CD4-positive, alpha-beta T cell treated with Interleukin-2 at 100 ng/mL for 4 hours (primary cell): ENCODE measurements around the gene DOCK2.
"Not testable (repeated sequence)": the region's sequence is repeated elsewhere in the genome, so short reads cannot be mapped to it uniquely, and the experiment has no call there.

Experiments
- DNase-seq: peaks from one replicate; pipeline ENCODE4 v3.0.0-alpha.2; 2020; ENCODE audit warnings: low spot score

The DOCK2 gene

DNA sequence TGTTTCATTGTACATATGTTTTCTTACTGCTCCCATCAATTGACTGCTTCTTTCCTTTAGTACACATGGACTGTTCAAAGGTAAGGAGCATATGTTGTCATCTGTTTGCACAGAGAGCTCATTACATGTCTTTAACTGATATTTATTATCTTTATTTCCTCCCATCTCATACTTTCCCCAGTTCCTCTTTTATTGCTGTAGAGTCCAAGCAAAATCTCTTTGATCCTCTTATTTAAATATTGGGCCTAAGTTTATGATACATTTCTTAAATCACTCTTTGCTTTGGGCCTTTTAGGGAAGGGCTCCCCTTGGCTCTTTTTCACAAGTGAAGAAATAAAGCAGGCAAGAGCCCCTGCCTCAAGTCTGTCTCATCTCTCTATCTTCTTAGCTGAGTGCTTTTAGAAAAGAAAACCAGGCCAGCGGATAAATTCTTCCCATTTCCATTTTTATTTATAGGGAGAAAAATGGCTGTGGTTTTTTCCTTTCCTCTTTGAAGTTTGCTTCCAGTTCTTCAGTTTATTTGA, 152.4 kb downstream of the DOCK2 start:
- no peak for DNase-seq

DNA sequence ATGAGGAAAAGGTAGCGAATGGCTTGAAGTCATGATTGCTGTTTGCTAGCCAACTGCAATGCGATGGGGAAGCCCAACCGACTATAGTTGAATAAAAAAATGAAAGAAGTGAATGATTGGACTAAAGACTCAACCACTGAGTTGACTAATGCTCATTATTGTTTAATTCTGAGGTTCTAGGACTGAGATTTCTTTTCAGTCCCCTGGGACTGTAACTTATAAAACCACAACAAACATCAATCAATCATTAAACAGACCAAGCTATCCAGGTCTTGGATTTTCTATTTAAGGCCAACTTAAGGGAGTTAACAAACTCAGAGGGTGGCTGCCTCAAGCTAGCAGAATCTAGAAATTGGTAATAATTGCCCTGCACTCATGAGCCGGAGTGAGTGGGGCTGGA, 154.2 kb downstream of the DOCK2 start:
- no peak for DNase-seq

DNA sequence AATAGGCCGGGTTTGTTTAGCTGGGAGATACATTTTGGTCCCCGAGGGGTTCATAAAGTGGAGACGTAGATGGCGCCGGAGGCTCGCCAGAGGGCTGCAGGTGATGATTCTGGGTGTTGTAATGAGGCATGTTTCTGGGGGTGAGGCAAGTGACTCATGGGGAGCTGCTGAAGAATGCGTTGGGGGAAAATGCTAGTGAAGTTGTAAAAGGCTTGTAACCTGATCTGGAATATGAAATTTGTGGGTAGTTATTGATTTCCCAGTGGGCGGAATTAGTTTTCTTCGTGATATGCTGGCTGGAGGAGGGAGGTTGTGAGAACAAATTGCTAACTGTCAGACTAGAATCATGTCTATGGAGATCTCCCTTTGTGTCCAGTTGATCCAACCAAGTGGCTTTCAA, 158.3 kb downstream of the DOCK2 start:
- DNase-seq: no peak

GRCh38 chr5:169796731-169797130, 159.7 kb downstream of the DOCK2 start:
- DNase-seq: no peak

DNA sequence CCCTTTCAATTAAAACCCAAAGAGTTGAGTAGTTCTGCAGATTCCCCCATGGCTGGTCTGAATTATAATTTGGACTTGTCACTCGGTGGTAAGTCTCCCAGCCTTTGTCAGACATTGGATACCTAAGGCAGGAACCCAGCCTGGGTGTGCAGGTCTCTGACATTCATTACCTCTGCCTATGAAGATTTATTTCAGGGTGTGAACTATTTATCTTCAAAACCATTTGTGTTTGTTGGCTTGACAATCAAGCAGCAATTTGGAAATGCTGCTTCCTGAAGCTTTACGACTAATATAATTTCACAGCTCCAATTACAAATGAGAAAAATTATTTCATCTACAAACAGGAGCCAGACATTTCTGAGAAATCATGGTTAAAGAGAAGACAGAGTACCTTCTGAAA, 160.5 kb downstream of the DOCK2 start:
- DNase-seq: no peak

DNA sequence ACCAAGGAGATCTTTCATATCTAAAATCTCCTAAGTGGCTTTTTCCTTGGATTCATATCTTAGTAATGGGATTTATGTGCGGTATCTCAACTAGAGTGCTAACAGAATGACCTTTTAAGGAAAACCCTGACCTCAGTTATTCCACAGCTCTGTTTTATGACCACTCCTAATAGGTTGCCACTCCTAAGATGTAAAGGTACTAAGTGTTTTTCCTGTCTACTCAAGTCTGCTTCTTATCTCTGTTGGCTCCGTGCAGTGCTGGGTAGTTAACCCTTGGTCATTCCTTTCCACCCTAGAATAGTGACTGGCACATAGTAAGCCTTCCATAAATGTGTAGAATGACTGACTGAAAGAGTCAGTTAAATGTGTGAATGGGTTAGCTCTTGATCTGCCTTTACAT, 161.4 kb downstream of the DOCK2 start:
- DNase-seq: no peak

- no peak for DNase-seq
Observed at GRCh38 chr5:169798906-169799660, 162.0 kb downstream of the DOCK2 start.

- DNase-seq: no peak
Observed at GRCh38 chr5:169801324-169801777, 164.3 kb downstream of the DOCK2 start.

GRCh38 chr5:169801781-169802180, 164.7 kb downstream of the DOCK2 start:
- DNase-seq: no peak

GRCh38 chr5:169803077-169803981, 166.3 kb downstream of the DOCK2 start:
- no peak for DNase-seq

GRCh38 chr5:169804861-169805260, 167.8 kb downstream of the DOCK2 start:
- DNase-seq: no peak

- peak; percentile 3 for DNase-seq
Observed at GRCh38 chr5:169805527-169805934, 168.5 kb downstream of the DOCK2 start.

DNA sequence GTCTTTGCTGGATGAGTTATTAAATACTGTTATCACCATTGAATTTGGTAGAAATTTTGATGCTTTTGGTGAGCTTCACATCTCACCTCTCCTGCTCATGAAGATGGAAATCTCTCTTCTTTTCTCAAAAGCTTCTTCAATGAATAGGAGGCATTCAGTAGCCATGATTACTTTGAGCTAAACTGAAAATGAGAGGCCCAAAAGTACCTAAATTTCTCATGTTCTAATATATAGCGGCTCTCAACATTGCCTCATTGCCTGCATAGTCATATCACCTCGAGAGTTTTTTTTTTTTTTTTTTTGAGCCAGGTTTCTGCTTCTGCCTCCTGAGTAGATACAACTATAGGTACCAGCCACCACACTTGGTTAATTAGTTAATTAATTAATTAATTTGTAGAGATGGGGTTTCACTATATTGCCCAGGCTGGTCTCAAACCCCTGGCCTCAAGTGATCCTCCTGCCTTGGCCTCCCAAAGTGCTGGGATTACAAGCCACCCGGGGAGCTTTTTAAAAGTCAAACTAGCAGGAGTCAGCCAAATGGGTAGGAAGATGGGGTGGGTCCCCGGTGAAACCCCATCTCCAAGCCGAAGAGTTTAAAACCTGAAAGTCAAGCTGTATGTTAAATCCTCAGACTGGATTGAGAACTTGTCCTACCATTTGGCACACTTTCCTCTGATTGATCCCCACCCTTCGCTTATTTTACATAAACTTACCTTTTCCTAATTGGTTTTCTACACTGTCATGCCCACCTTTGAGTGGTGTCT, 169.0 kb downstream of the DOCK2 start:
- DNase-seq: no peak

DNA sequence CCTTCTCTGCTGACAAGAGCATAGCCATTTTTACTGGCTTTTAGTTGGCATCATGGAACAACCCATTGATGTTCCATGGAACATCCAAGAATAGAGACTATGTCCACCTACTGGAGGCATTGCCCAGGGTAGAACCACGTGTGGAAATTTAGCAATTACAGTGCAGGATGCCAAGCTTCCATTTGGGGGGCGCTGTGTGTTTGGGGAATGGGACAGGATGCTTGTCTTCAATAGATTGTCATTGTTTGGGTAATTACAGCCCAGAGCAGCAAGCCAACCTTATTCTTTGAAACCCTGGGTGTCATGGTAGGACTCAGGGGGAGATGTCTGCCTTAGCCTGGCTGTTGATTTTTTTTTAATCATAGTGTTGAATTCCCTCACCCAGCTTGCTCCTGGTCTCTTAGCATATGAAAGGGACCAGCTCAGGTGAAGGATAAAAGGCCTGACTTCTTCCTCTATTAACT, 171.1 kb downstream of the DOCK2 start:
- DNase-seq: no peak

DNA sequence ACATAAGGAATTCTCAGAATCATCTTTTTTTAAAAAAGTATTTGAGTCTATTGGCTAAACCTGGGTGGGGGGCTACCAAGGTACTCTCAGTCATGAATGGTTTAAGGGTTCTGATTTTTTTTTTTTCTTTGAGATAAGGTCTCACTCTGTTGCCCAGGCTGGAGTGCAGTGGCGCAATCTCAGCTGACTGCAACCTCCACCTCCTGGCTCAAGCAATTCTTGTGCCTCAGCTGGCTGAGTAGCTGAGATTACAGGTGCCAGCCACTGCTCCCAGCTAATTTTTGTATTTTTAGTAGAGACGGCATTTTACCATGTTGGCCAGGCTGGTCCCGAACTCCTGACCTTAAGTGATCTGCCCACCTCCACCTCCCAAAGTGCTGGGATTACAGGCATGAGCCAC, 171.8 kb downstream of the DOCK2 start:
- DNase-seq: not testable (repeated sequence)

DNA sequence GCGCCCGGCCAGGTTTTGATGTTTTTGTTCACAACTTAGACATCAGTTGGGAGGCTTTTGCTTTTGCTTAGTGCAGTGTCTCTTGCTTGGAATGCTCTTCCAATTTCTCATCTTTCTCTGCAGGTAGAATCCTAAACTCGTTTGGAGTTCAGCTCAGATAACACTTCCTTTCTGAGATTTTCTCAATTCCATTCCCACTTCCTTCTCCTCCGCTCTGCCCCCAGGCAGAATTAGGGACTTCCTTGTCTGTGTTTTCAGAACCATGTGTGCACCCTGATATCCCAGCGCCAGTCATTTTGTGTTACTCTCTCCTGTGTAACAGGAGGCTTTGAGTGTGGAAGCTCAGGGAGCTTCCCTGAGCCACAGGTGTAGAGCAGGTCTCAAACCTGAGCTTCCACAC, 172.2 kb downstream of the DOCK2 start:
- DNase-seq: no peak

DNA sequence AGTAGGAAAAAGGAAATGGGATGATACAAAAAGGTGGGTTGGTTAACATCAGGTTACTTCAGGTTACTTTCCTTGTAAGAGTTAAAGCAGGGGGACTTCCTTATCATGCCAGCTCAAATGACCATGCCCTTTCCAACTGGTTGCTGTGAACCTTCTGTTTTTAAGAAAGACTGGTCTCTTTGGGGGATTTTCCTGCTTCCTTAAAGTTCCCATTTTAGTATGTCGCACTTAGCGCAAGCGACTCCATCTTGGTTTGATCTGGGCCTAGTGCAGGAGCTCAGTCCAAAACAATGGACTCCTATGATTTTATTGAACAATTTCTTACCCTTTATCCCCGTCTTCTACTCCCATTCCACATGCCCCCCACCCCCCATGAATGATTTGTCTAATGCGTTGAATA, 173.4 kb downstream of the DOCK2 start:
- DNase-seq: no peak

GRCh38 chr5:169811023-169811422, 173.9 kb downstream of the DOCK2 start:
- no peak for DNase-seq

- DNase-seq: no peak
Observed at GRCh38 chr5:169811680-169812079, 174.6 kb downstream of the DOCK2 start.

- no peak for DNase-seq
Observed at GRCh38 chr5:169812786-169813185, 175.7 kb downstream of the DOCK2 start.

DNA sequence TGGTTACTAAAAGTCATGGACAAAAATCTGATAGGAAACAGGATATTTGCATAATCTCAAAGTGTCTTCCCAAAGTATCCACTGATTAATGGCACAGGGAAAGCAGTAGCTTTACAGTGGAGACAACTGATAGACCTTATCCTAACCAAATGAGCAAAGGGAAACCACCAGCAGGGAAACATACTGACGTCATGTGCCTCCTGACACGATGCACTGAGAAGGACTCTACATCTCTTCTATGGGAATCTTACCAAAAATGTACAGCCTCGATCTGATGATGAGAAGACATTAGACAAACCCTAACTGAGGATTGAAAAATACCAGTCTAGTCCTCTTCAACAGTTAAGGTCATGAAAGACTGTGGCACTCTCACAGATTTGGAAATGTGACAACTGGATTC, 177.0 kb downstream of the DOCK2 start:
- no peak for DNase-seq

DNA sequence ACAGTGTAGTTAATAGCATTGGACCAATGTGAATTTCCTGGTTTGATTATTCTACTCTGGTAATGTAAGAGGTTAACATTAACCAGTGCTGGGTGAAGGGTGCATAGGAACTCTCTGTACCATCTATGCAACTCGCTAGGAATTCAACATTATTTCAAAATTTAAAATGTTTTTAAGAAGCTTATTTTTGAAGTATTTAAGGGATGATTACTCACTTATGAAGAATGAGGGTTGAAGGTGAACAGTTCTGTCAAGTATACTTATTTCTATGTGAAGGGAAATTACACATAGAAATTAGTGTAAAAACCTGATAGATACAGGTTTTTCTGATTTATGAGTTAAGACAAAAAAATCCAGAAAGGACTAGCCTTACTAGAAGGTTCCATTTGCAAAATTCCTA, 177.4 kb downstream of the DOCK2 start:
- no peak for DNase-seq
